Neural crest cell (in vitro differentiated cells): ENCODE results near the gene TNNI3K. TPM values are rescaled to one million over a fixed set of nuclear protein-coding genes. Genes with fewer than 3 reads are reported as not detected.

ENCODE experiments used
- DNase-seq: peaks from one replicate; pipeline ENCODE4 v3.0.0; 2021; ENCODE audit warnings: low read depth, mixed read lengths, low spot score
- H3K27ac Mint-ChIP-seq: one replicate; pipeline ENCODE4 v1.8.0; 2021; ENCODE audit warnings: mild to moderate bottlenecking, mixed read lengths; ENCODE audit not compliant: unreplicated experiment
- H3K27me3 Mint-ChIP-seq: 2 replicates; pipeline ENCODE4 v1.8.0; 2021; ENCODE audit warnings: low read depth, mild to moderate bottlenecking, mixed read lengths
- H3K36me3 Mint-ChIP-seq: 2 replicates; pipeline ENCODE4 v1.8.0; 2021; ENCODE audit warnings: low read depth, mild to moderate bottlenecking, mixed read lengths
- H3K4me1 Mint-ChIP-seq: 2 replicates; pipeline ENCODE4 v1.8.0; 2021; ENCODE audit warnings: mixed read lengths
- H3K4me3 Mint-ChIP-seq: one replicate; pipeline ENCODE4 v1.8.0; 2021; ENCODE audit warnings: mild to moderate bottlenecking, mixed read lengths
- H3K9me3 Mint-ChIP-seq: 2 replicates; pipeline ENCODE4 v1.8.0; 2021; ENCODE audit warnings: mixed read lengths
- CTCF ChIP-seq: fragments of 200-600 bp; sonication (generic); conservative IDR thresholded peaks from 2 replicates; pipeline ENCODE4 v1.5.0; 2021; ENCODE audit warnings: antibody characterized with exemption, mild to moderate bottlenecking
- total RNA-seq: library from RNA; stranded (reverse); gene quantifications from 2 replicates; pipeline ENCODE4 v1.2.1, GENCODE V29; 2021

TNNI3K gene
- total RNA-seq, 1 donor from 2014 or later = 1.4 TPM

- no peak for DNase-seq
- no peaks in the 10 kb centered on the region for H3K27me3 Mint-ChIP-seq
- TF ChIP-seq CTCF = no peak
- H3K9me3 Mint-ChIP-seq = no peaks in the 10 kb centered on the region
- no peaks in the 10 kb centered on the region for H3K36me3 Mint-ChIP-seq
- no peak overlapping the region for H3K27ac Mint-ChIP-seq
- H3K4me1 Mint-ChIP-seq = peaks cover 40% of the 10 kb centered on the region
- H3K4me3 Mint-ChIP-seq = no peak overlapping the region
Observed at GRCh38 chr1:74392186-74392585, 157.0 kb downstream of the TNNI3K start.

- no peak for TF ChIP-seq CTCF
- no peak overlapping the region for H3K4me3 Mint-ChIP-seq
- DNase-seq = no peak
- no peak overlapping the region for H3K27ac Mint-ChIP-seq
- H3K36me3 Mint-ChIP-seq = no peaks in the 10 kb centered on the region
- no peaks in the 10 kb centered on the region for H3K27me3 Mint-ChIP-seq
- peaks cover 41% of the 10 kb centered on the region for H3K4me1 Mint-ChIP-seq
- no peaks in the 10 kb centered on the region for H3K9me3 Mint-ChIP-seq
Observed at GRCh38 chr1:74392840-74393239, 157.7 kb downstream of the TNNI3K start.

GRCh38 chr1:74395571-74395970, 160.4 kb downstream of the TNNI3K start:
- no peak for TF ChIP-seq CTCF
- no peak for DNase-seq
- H3K36me3 Mint-ChIP-seq = no peaks in the 10 kb centered on the region
- peak overlapping the region; percentile 46 for H3K27ac Mint-ChIP-seq
- H3K4me3 Mint-ChIP-seq = no peak overlapping the region
- peaks cover 10% of the 10 kb centered on the region for H3K9me3 Mint-ChIP-seq
- H3K4me1 Mint-ChIP-seq = peaks cover 36% of the 10 kb centered on the region
- no peaks in the 10 kb centered on the region for H3K27me3 Mint-ChIP-seq

- Mint-ChIP-seq H3K36me3 (no peaks in the 10 kb centered on the region), H3K4me3 (no peak overlapping the region), H3K9me3 (peaks cover 10% of the 10 kb centered on the region), H3K4me1 (peaks cover 36% of the 10 kb centered on the region), H3K27me3 (no peaks in the 10 kb centered on the region), H3K27ac (no peak overlapping the region)
- no peak for TF ChIP-seq CTCF
- DNase-seq = no peak
Observed at GRCh38 chr1:74396462-74396861, 161.3 kb downstream of the TNNI3K start.

GRCh38 chr1:74396933-74397332, 161.7 kb downstream of the TNNI3K start:
- Mint-ChIP-seq H3K27ac (no peak overlapping the region), H3K27me3 (no peaks in the 10 kb centered on the region), H3K9me3 (peaks cover 10% of the 10 kb centered on the region), H3K4me1 (peaks cover 36% of the 10 kb centered on the region), H3K4me3 (no peak overlapping the region), H3K36me3 (no peaks in the 10 kb centered on the region)
- TF ChIP-seq CTCF = no peak
- DNase-seq = no peak

GRCh38 chr1:74399249-74399648, 164.1 kb downstream of the TNNI3K start:
- DNase-seq = no peak
- Mint-ChIP-seq H3K27me3 (no peaks in the 10 kb centered on the region), H3K4me1 (peaks cover 20% of the 10 kb centered on the region), H3K36me3 (no peaks in the 10 kb centered on the region), H3K4me3 (no peak overlapping the region), H3K9me3 (peaks cover 13% of the 10 kb centered on the region), H3K27ac (no peak overlapping the region)
- no peak for TF ChIP-seq CTCF
